ENCODE measurements around the gene SLC39A13.

DNA sequence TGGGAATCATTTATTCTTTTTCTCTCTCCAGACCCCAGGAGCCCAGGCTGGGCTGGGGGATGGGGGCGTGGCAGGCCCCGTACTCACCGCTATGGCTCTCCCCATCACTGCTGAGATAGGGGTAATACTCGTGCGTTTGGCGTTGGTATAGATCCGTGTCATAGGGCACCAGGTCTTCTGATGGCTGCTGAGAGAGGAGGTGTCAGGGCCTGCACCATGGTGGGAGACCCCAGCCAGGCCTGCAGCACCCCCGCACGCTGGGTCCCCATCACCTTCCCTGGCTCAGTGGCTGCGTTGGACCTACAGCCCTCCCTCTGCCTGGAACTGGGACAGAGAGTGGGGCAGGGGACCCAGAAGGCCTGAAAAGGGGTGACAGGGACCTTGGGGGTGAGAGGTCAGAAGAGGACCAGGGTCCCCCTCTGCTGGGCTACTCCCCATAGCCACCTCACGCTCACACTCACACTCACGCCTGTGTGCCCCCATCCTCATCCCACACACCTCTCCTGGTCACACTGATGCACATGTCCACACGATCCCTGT is 32.8 kb upstream of the SLC39A13 start:
- TF ChIP-seq EZH2 (IDR thresholded peaks at IDR 0.05; ENCODE audit: borderline replicate concordance, low read depth, low read length, severe bottlenecking) = no peak
- TF ChIP-seq, protein P1, sequence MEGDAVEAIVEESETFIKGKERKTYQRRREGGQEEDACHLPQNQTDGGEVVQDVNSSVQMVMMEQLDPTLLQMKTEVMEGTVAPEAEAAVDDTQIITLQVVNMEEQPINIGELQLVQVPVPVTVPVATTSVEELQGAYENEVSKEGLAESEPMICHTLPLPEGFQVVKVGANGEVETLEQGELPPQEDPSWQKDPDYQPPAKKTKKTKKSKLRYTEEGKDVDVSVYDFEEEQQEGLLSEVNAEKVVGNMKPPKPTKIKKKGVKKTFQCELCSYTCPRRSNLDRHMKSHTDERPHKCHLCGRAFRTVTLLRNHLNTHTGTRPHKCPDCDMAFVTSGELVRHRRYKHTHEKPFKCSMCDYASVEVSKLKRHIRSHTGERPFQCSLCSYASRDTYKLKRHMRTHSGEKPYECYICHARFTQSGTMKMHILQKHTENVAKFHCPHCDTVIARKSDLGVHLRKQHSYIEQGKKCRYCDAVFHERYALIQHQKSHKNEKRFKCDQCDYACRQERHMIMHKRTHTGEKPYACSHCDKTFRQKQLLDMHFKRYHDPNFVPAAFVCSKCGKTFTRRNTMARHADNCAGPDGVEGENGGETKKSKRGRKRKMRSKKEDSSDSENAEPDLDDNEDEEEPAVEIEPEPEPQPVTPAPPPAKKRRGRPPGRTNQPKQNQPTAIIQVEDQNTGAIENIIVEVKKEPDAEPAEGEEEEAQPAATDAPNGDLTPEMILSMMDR (IDR thresholded peaks at IDR 0.05; ENCODE audit: borderline replicate concordance, extremely low read depth, low read length, poor library complexity, severe bottlenecking) = no peak
